ENCODE measurements around the gene MYO1B.

The MYO1B gene

GRCh38 chr2:191245869-191246531 lies 796 bp downstream of the MYO1B start:
- TF ChIP-seq CTCF (IDR thresholded peaks at IDR 0.05; ENCODE audit: control insufficient read depth, extremely low read depth, insufficient read depth), result no peak
- peak overlapping the region; percentile 48 for H3K4me3 ChIP-seq (ENCODE audit: low read depth, low read length)
- DNase-seq (ENCODE audit: low read depth), result no peak

GRCh38 chr2:191246820-191247380 lies 1.7 kb downstream of the MYO1B start:
- no peak overlapping the region for H3K4me3 ChIP-seq (ENCODE audit: low read depth, low read length)
- DNase-seq (ENCODE audit: low read depth), result no peak
- TF ChIP-seq CTCF (IDR thresholded peaks at IDR 0.05; ENCODE audit: control insufficient read depth, extremely low read depth, insufficient read depth), result no peak

- H3K4me3 ChIP-seq (ENCODE audit: low read depth, low read length), result no peak overlapping the region
- DNase-seq (ENCODE audit: low read depth), result no peak
- TF ChIP-seq CTCF (IDR thresholded peaks at IDR 0.05; ENCODE audit: control insufficient read depth, extremely low read depth, insufficient read depth), result no peak
Measured at GRCh38 chr2:191247381-191248057, 2.3 kb downstream of the MYO1B start.

- no peak for TF ChIP-seq CTCF (IDR thresholded peaks at IDR 0.05; ENCODE audit: control insufficient read depth, extremely low read depth, insufficient read depth)
- H3K4me3 ChIP-seq (ENCODE audit: low read depth, low read length), result no peak overlapping the region
- peak; percentile 35 for DNase-seq (ENCODE audit: low read depth)
Measured at GRCh38 chr2:191249156-191249813, 4.1 kb downstream of the MYO1B start.

GRCh38 chr2:191250400-191250799 lies 5.2 kb downstream of the MYO1B start:
- no peak for DNase-seq (ENCODE audit: low read depth)
- H3K4me3 ChIP-seq (ENCODE audit: low read depth, low read length), result no peak overlapping the region
- TF ChIP-seq CTCF (IDR thresholded peaks at IDR 0.05; ENCODE audit: control insufficient read depth, extremely low read depth, insufficient read depth), result no peak

DNA sequence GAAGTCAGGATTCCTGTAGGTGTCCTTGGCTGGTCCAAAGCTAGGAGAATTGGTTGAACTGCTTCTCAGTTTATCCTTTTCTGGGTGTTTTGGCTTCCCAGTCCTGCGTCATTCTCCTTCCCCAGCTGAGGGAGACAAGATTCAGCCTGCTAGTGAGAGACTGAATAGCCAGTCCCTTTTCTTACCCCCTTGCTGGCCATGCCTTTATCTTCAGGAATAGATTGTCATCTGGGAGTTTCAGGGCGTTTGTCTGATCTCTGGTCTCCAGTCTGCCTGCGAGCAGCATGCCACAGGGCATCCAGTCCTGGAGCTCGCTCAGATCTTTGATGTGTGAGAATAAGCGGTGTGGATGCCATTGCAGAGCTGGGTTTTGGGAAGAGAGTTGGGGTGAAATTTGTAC lies 5.8 kb downstream of the MYO1B start:
- no peak for DNase-seq (ENCODE audit: low read depth)
- no peak overlapping the region for H3K4me3 ChIP-seq (ENCODE audit: low read depth, low read length)
- no peak for TF ChIP-seq CTCF (IDR thresholded peaks at IDR 0.05; ENCODE audit: control insufficient read depth, extremely low read depth, insufficient read depth)
